Measurements from ENCODE around the gene RPS6KA2. TPM values are rescaled to one million over a fixed set of nuclear protein-coding genes. Genes with fewer than 3 reads are reported as not detected.
"Not testable (repeated sequence)": the region's sequence is repeated elsewhere in the genome, so short reads cannot be mapped to it uniquely, and the experiment has no call there.

The RPS6KA2 gene
- total RNA-seq, 4 donors from 2014 or later, result 64.9 to 101 (median 81.6) TPM

DNA sequence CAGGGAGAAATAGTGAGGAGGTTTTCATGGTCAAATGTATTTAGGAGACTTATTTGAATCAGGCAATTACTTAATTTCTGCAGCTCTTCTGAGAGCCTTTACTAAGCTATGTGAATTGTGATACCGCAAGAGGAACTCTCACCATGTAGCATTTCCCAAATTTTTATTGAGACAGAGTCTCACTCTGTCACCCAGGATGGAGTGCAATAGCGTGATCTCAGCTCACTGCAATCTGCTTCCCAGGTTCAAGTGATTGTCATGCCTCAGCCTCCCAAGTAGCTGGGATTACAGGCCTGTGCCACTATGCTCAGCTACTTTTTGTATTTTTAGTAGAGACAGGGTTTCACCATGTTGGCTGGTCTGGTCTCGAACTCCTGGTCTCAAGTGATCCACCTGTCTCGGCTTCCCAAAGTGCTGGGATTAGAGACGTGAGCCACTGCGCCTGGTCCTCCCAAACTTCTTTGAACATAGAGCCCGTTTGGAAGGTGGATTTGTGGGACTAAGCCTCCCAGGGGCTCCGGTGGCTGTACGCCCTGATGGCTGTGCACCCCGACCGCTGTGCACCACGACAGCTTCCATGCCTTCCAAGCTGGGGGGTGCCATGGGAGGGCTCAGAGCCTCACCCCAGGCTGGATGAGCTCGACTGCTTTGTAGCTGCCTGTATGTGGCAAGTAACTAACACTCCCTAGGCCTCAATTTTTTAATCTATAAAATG lies 238.6 kb downstream of the RPS6KA2 start:
- Histone ChIP-seq H3K9me3 (no peaks in the 10 kb centered on the region), H3K4me1 (peaks cover 4 to 5% of the 10 kb centered on the region in 2 donors), H3K27me3 (no peaks in the 10 kb centered on the region), H3K36me3 (no peaks in the 10 kb centered on the region), H3K27ac (no peak overlapping the region), H3K4me3 (replicated peaks in 1 of 3) (no peak overlapping the region)
- intact Hi-C loops (cut with DNase I), result loop anchor here (10.0 kb wide), 1 partner anchor 54 kb away; no protein-coding TSS in a partner anchor
- WGBS, 2 donors, result 90 to 92% methylated on average over 11 to 12 of the region's 13 CpGs
- DNase-seq, result no peak
- TF ChIP-seq CTCF (IDR thresholded peaks at IDR 0.05), result no peak
- TF ChIP-seq POLR2A (IDR thresholded peaks at IDR 0.05), result no peak

DNA sequence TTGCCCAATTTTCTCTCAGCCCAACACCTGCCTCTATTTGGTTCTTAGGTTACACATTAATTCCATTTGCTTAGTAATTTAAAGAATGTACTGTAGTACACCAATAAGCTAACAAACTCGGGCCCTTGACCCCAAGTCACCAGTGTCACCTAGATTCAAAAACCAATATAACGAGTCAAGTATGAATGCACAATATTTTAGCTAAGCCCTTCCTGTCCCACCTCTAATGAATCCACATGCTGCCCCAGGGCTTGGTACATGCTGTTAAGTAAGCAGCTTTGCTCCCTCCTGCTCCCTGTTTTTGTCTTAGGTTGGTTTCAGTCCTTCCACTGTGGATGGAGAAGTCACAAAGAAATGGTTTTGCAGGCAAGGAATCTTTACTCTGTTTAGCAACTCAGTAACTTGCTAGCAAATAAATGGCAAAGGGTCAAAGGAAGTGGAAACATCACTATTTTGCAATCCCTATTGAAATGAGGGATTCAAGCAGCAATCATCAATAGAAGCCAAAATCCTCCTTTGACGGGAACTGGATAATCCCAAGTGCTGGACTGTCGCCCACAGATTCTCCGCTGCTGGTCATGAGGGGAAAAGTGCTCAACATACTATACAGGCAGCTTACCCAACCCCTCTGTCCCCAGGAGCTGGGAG lies 239.3 kb downstream of the RPS6KA2 start:
- Histone ChIP-seq H3K9me3 (no peaks in the 10 kb centered on the region), H3K4me1 (peaks cover 4 to 5% of the 10 kb centered on the region in 2 donors), H3K27ac (no peak overlapping the region), H3K36me3 (no peaks in the 10 kb centered on the region), H3K4me3 (replicated peaks in 1 of 3) (no peak overlapping the region), H3K27me3 (no peaks in the 10 kb centered on the region)
- TF ChIP-seq POLR2A (IDR thresholded peaks at IDR 0.05), result no peak
- TF ChIP-seq CTCF (IDR thresholded peaks at IDR 0.05), result no peak
- 84 to 91% methylated on average over 5 of the region's 5 CpGs for WGBS, 2 donors
- intact Hi-C loops (cut with DNase I), result loop anchor here (10.0 kb wide), 1 partner anchor 53 kb away; no protein-coding TSS in a partner anchor
- DNase-seq, result no peak

- WGBS, 2 donors, result 93 to 95% methylated on average over 9 of the region's 9 CpGs
- not testable (repeated sequence) for H3K27me3 ChIP-seq
Measured at GRCh38 chr6:166387098-166387497, 240.0 kb downstream of the RPS6KA2 start.

GRCh38 chr6:166386111-166386510 lies 240.9 kb downstream of the RPS6KA2 start:
- H3K4me1 ChIP-seq, result peaks cover 7 to 10% of the 10 kb centered on the region in 2 donors
- no peaks in the 10 kb centered on the region for H3K27me3 ChIP-seq
- no peak overlapping the region for H3K27ac ChIP-seq
- WGBS, 2 donors, result 93 to 96% methylated on average over 6 to 7 of the region's 9 CpGs
- no peaks in the 10 kb centered on the region for H3K9me3 ChIP-seq
- no peaks in the 10 kb centered on the region for H3K36me3 ChIP-seq
- no peak for DNase-seq
- TF ChIP-seq POLR2A (IDR thresholded peaks at IDR 0.05) (no peak), CTCF (IDR thresholded peaks at IDR 0.05) (no peak)
- no peak overlapping the region for H3K4me3 ChIP-seq (replicated peaks in 1 of 3)
- intact Hi-C loops (cut with DNase I), result loop anchor here (10.0 kb wide), 1 partner anchor 51 kb away; no protein-coding TSS in a partner anchor

More at GRCh38 chr6:166387098-166387497, 240.0 kb downstream of the RPS6KA2 start:
- H3K9me3 ChIP-seq; H3K4me1 ChIP-seq; H3K27ac ChIP-seq; DNase-seq; H3K36me3 ChIP-seq; H3K4me3 ChIP-seq (replicated peaks in 1 of 3): not testable (repeated sequence)
- intact Hi-C loops (cut with DNase I), result loop anchor here (10.0 kb wide), 1 partner anchor 52 kb away; no protein-coding TSS in a partner anchor

DNA sequence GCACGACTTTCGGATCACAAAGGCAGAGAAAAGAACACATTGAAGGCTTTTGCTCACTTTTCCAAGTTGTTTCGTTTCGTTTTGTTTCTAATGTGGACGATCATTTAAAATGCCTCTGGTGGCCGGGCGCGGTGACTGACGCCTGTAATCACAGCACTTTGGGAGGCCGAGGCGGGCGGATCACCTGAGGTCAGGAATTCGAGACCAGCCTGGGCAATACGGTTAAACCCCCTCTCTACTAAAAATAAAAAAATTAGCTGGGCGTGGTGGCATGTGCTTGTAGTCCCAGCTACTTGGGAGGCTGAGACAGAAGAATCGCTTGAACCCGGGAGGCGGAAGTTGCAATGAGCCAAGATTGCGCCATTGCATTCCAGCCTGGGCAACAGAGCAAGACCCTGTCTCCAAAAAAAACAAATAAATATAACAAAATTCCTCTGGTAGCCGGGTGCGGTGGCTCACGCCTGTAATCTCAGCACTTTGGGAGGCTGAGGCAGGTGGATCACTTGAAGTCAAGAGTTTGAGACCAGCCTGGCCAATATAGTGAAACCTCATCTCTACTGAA lies 243.2 kb downstream of the RPS6KA2 start:
- H3K9me3 ChIP-seq, H3K36me3 ChIP-seq, H3K27me3 ChIP-seq: not testable (repeated sequence)
- TF ChIP-seq CTCF (IDR thresholded peaks at IDR 0.05), result peak in 3 of 6 experiments; percentile 26 to 51 (median 36)
- peak overlapping the region; percentile 84 to 97 (median 94) for H3K27ac ChIP-seq
- intact Hi-C loops (cut with DNase I), result loop anchor here (10.0 kb wide), 1 partner anchor 49 kb away; no protein-coding TSS in a partner anchor
- peak overlapping the region; percentile 49 to 94 (median 72) for H3K4me3 ChIP-seq (replicated peaks in 1 of 3)
- peak; percentile 51 to 61 for DNase-seq
- peaks cover 21 to 25% of the 10 kb centered on the region in 2 donors for H3K4me1 ChIP-seq
- WGBS, 2 donors, result 19 to 23% methylated on average over 22 of the region's 22 CpGs
